Measurements from ENCODE around the gene ECHS1. TPM values are rescaled to one million over a fixed set of nuclear protein-coding genes. Genes with fewer than 3 reads are reported as not detected.
"Not testable (repeated sequence)": the region's sequence is repeated elsewhere in the genome, so short reads cannot be mapped to it uniquely, and the experiment has no call there.

ECHS1 gene
- polyA plus RNA-seq, 3 donors, result 34.6 to 102 (median 85.1) TPM

DNA sequence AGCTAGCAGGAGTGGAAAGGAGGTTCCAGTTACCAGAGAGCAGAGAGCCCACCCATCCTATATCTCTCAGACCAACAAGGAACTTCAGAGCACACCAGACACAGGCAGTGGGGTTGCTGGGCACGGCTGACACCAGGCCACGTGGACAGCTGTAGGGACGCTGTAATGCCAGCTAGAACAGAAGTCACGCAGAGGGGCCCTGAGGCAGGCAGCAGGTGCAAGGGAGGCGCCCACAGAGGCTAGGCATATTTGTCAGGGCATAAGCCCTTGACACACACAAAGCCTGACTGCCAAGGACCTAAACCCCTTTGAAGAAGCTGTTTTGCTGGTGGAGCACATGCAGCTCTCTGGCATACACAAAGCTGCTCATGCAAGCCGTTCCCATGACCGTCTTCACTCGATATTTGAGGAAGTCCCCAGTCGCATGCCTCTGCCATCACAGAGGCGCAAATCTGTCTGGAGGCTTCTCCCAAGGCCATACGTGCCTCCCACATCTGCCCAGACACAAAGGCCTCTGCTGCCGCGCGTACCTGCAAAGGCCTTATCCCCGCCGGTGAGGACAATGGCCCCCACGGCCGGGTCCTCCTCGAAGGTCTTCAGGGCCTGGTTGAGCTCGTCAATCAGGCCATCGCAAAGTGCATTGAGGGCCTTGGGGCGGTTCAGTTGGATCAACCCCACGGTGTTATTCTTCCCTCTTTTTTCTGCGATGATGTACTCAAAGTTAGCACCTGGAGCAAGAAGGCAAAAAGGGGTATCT is 2.9 kb downstream of the ECHS1 start:
- Mint-ChIP-seq H3K4me3 (no peak overlapping the region), H3K27ac (no peak overlapping the region), H3K36me3 (peaks cover 42 to 56% of the 10 kb centered on the region in 2 donors), H3K27me3 (ENCODE audit: low read depth in 3 of 3) (peaks cover 0 to 2% (median 0%) of the 10 kb centered on the region in 3 donors), H3K9me3 (no peaks in the 10 kb centered on the region), H3K4me1 (peaks cover 14% of the 10 kb centered on the region)
- peaks cover 5% of the 10 kb centered on the region for H3K79me2 ChIP-seq (ENCODE audit: insufficient read depth, low read length)
- TF ChIP-seq CTCF (IDR thresholded peaks at IDR 0.05), result no peak
- no peaks in the 10 kb centered on the region for H3K27me3 ChIP-seq (ENCODE audit: control insufficient read depth in 2 of 2, insufficient read depth in 2 of 2, low read length in 2 of 2)
- H2AFZ ChIP-seq (ENCODE audit: insufficient read depth, low read depth, low read length, poor library complexity, severe bottlenecking), result no peak overlapping the region
- H4K20me1 ChIP-seq (ENCODE audit: insufficient read depth, low read length), result no peaks in the 10 kb centered on the region
- no peaks in the 10 kb centered on the region for H3K9me3 ChIP-seq (replicated peaks in 1 of 2; ENCODE audit: control insufficient read depth in 1 of 2, insufficient read depth in 1 of 2, low read length in 2 of 2)
- no peak overlapping the region for H3K27ac ChIP-seq (ENCODE audit: low read depth in 1 of 2, low read length in 2 of 2)
- H3K36me3 ChIP-seq (replicated peaks in 1 of 2; ENCODE audit: control insufficient read depth in 1 of 2, insufficient read depth in 2 of 2, low read length in 2 of 2), result peaks cover 45 to 50% of the 10 kb centered on the region in 2 donors
- H3K4me1 ChIP-seq (ENCODE audit: control insufficient read depth in 1 of 2, insufficient read depth in 2 of 2, low read length in 2 of 2), result peaks cover 14 to 17% of the 10 kb centered on the region in 2 donors
- no peak for DNase-seq
- no peak overlapping the region for H3K4me2 ChIP-seq (replicated peaks; ENCODE audit: extremely low read depth, low read length, poor library complexity, severe bottlenecking)
- no peak overlapping the region for H3K4me3 ChIP-seq (replicated peaks in 1 of 3; ENCODE audit: low read depth in 2 of 3, low read length in 3 of 3)
- no peak overlapping the region for H3K9ac ChIP-seq (ENCODE audit: insufficient read depth, low read length, poor library complexity, severe bottlenecking)
- WGBS (ENCODE audit: insufficient coverage), result 92% methylated on average over 23 of the region's 24 CpGs
- intact Hi-C loops (cut with micrococcal nuclease), result loop anchor here in 1 of 2 donors (10.0 kb wide), 1 partner anchor 1065 kb away; the partner anchor contains the start of gene STK32C

DNA sequence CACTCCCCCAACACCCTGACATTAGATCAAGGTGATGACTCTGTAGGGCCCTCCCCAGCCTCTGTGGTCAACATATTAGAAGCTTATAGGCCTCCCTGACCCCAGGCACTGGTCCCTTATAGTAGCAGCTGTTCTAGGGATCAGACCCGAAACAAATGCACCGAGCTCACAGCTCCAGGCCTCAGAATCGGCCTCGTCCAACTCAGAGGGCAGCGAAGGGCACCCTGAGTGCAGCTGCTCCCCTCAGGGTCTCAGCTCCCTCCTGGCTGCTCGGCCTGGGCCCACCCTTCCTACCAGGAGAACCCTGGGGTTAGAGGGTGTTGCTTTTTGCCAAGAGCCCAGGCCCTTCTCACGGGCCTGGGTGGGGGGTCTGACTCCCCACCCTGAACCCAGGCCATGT is 5.0 kb downstream of the ECHS1 start:
- H3K27ac ChIP-seq (ENCODE audit: low read depth in 1 of 2, low read length in 2 of 2), result no peak overlapping the region
- TF ChIP-seq CTCF (IDR thresholded peaks at IDR 0.05), result no peak
- H3K36me3 ChIP-seq (replicated peaks in 1 of 2; ENCODE audit: control insufficient read depth in 1 of 2, insufficient read depth in 2 of 2, low read length in 2 of 2), result peaks cover 59 to 71% of the 10 kb centered on the region in 2 donors

GRCh38 chr10:133367461-133367860 is 5.7 kb downstream of the ECHS1 start:
- DNase-seq; H4K20me1 ChIP-seq (ENCODE audit: insufficient read depth, low read length); H3K9me3 Mint-ChIP-seq; H3K27me3 ChIP-seq (ENCODE audit: control insufficient read depth in 2 of 2, insufficient read depth in 2 of 2, low read length in 2 of 2); H3K4me2 ChIP-seq (replicated peaks; ENCODE audit: extremely low read depth, low read length, poor library complexity, severe bottlenecking); H3K27ac ChIP-seq (ENCODE audit: low read depth in 1 of 2, low read length in 2 of 2); intact Hi-C loops (cut with micrococcal nuclease); H3K79me2 ChIP-seq (ENCODE audit: insufficient read depth, low read length); H2AFZ ChIP-seq (ENCODE audit: insufficient read depth, low read depth, low read length, poor library complexity, severe bottlenecking); H3K9ac ChIP-seq (ENCODE audit: insufficient read depth, low read length, poor library complexity, severe bottlenecking); H3K4me1 Mint-ChIP-seq; H3K9me3 ChIP-seq (replicated peaks in 1 of 2; ENCODE audit: control insufficient read depth in 1 of 2, insufficient read depth in 1 of 2, low read length in 2 of 2); H3K27me3 Mint-ChIP-seq (ENCODE audit: low read depth in 3 of 3); H3K4me3 Mint-ChIP-seq; H3K4me3 ChIP-seq (replicated peaks in 1 of 3; ENCODE audit: low read depth in 2 of 3, low read length in 3 of 3); H3K27ac Mint-ChIP-seq; H3K4me1 ChIP-seq (ENCODE audit: control insufficient read depth in 1 of 2, insufficient read depth in 2 of 2, low read length in 2 of 2): not testable (repeated sequence)
- peaks cover 65 to 78% of the 10 kb centered on the region in 2 donors for H3K36me3 ChIP-seq (replicated peaks in 1 of 2; ENCODE audit: control insufficient read depth in 1 of 2, insufficient read depth in 2 of 2, low read length in 2 of 2)
- H3K36me3 Mint-ChIP-seq, result peaks cover 61 to 81% of the 10 kb centered on the region in 2 donors
- WGBS (ENCODE audit: insufficient coverage), result no CpG with 5 or more reads among the region's 7 CpGs

More for the DNA sequence above, 5.0 kb downstream of the ECHS1 start:
- Mint-ChIP-seq H3K4me3 (no peak overlapping the region), H3K4me1 (peaks cover 5% of the 10 kb centered on the region), H3K27ac (peak overlapping the region in 2 of 7 donors; percentile 27 to 54), H3K9me3 (no peaks in the 10 kb centered on the region), H3K27me3 (ENCODE audit: low read depth in 3 of 3) (peaks cover 0 to 2% (median 0%) of the 10 kb centered on the region in 3 donors), H3K36me3 (peaks cover 54 to 74% of the 10 kb centered on the region in 2 donors)
- H4K20me1 ChIP-seq (ENCODE audit: insufficient read depth, low read length), result no peaks in the 10 kb centered on the region
- no peaks in the 10 kb centered on the region for H3K9me3 ChIP-seq (replicated peaks in 1 of 2; ENCODE audit: control insufficient read depth in 1 of 2, insufficient read depth in 1 of 2, low read length in 2 of 2)
- intact Hi-C loops (cut with micrococcal nuclease), result no loop called here
- 100% methylated on average over 3 of the region's 7 CpGs for WGBS (ENCODE audit: insufficient coverage)
- H3K4me3 ChIP-seq (replicated peaks in 1 of 3; ENCODE audit: low read depth in 2 of 3, low read length in 3 of 3), result no peak overlapping the region
- H3K79me2 ChIP-seq (ENCODE audit: insufficient read depth, low read length), result peaks cover 5% of the 10 kb centered on the region
- H3K9ac ChIP-seq (ENCODE audit: insufficient read depth, low read length, poor library complexity, severe bottlenecking), result no peak overlapping the region
- no peaks in the 10 kb centered on the region for H3K27me3 ChIP-seq (ENCODE audit: control insufficient read depth in 2 of 2, insufficient read depth in 2 of 2, low read length in 2 of 2)
- H3K4me1 ChIP-seq (ENCODE audit: control insufficient read depth in 1 of 2, insufficient read depth in 2 of 2, low read length in 2 of 2), result peaks cover 6 to 8% of the 10 kb centered on the region in 2 donors
- H2AFZ ChIP-seq (ENCODE audit: insufficient read depth, low read depth, low read length, poor library complexity, severe bottlenecking), result no peak overlapping the region
- no peak overlapping the region for H3K4me2 ChIP-seq (replicated peaks; ENCODE audit: extremely low read depth, low read length, poor library complexity, severe bottlenecking)
- DNase-seq, result no peak

Data from CD14-positive monocyte (primary cell).